Stomach smooth muscle (tissue), 2 donors: ENCODE results near the gene CDKN1B.
A peak's percentile ranks its signal among the peaks of the same experiment; 100 is the strongest.

Experiments used
- H3K27ac ChIP-seq: one replicate; pipeline ENCODE4 v1.7.0; 2013; ENCODE audit warnings: mild to moderate bottlenecking, low read length, inconsistent platforms
- H3K27me3 ChIP-seq, 2 donors: one replicate each; pipeline ENCODE4 v1.7.0; 2013; ENCODE audit warnings: low read length in 2 of 2; ENCODE audit not compliant: insufficient read depth in 2 of 2, control insufficient read depth in 1 of 2
- H3K36me3 ChIP-seq, 2 donors: one replicate each; pipeline ENCODE4 v1.7.0; 2013; ENCODE audit warnings: low read length in 2 of 2; ENCODE audit not compliant: control insufficient read depth in 2 of 2, insufficient read depth in 2 of 2
- H3K4me1 ChIP-seq: one replicate; pipeline ENCODE4 v1.7.0; 2013; ENCODE audit warnings: low read length; ENCODE audit not compliant: control insufficient read depth, insufficient read depth
- H3K4me3 ChIP-seq, 2 donors: one replicate each; pipeline ENCODE4 v1.7.0; 2013; ENCODE audit warnings: low read length in 2 of 2
- H3K9ac ChIP-seq, 2 donors: one replicate each; pipeline ENCODE4 v1.7.0; 2013; ENCODE audit warnings: low read length in 2 of 2, mild to moderate bottlenecking in 1 of 2
- H3K9me3 ChIP-seq, 2 donors: one replicate each; pipeline ENCODE4 v1.7.0; 2013; ENCODE audit warnings: low read length in 2 of 2; ENCODE audit not compliant: control insufficient read depth in 2 of 2
- donor health status: healthy.
- donor health status: Pancreatic carcinoma.

CDKN1B gene

GRCh38 chr12:12716793-12717585, at the start of gene CDKN1B:
Gene CDKN1B (plus strand): TSS chr12:12717368. CDS start chr12:12717840, 472 bp downstream.
- Histone ChIP-seq H3K9me3 (no peaks in the 10 kb centered on the region), H3K27ac (peak within 1 kb of the TSS; percentile 96), H3K27me3 (no peaks in the 10 kb centered on the region), H3K4me1 (peaks cover 38% of the 10 kb centered on the region), H3K4me3 (peak within 1 kb of the TSS; percentile 89 to 94), H3K9ac (peak within 1 kb of the TSS; percentile 92 to 96), H3K36me3 (peaks cover 3 to 8% of the 10 kb centered on the region in 2 donors)

GRCh38 chr12:12668005-12668404, 49.2 kb upstream of the CDKN1B start:
- H3K4me1 ChIP-seq = no peaks in the 10 kb centered on the region
- no peak overlapping the region for H3K9ac ChIP-seq
- no peak overlapping the region for H3K4me3 ChIP-seq
- no peaks in the 10 kb centered on the region for H3K9me3 ChIP-seq
- H3K27ac ChIP-seq = no peak overlapping the region
- H3K36me3 ChIP-seq = no peaks in the 10 kb centered on the region
- H3K27me3 ChIP-seq = no peaks in the 10 kb centered on the region

GRCh38 chr12:12669020-12669419, 48.1 kb upstream of the CDKN1B start:
- Histone ChIP-seq H3K9ac (no peak overlapping the region), H3K27ac (no peak overlapping the region), H3K4me1 (no peaks in the 10 kb centered on the region), H3K36me3 (no peaks in the 10 kb centered on the region), H3K4me3 (no peak overlapping the region), H3K27me3 (no peaks in the 10 kb centered on the region), H3K9me3 (no peaks in the 10 kb centered on the region)

- Histone ChIP-seq H3K36me3 (no peaks in the 10 kb centered on the region), H3K9ac (no peak overlapping the region), H3K27ac (no peak overlapping the region), H3K9me3 (no peaks in the 10 kb centered on the region), H3K4me3 (no peak overlapping the region), H3K27me3 (no peaks in the 10 kb centered on the region), H3K4me1 (no peaks in the 10 kb centered on the region)
Measured at GRCh38 chr12:12671850-12672660, 45.1 kb upstream of the CDKN1B start.

GRCh38 chr12:12673296-12673695, 43.9 kb upstream of the CDKN1B start:
- H3K4me1 ChIP-seq = no peaks in the 10 kb centered on the region
- H3K27me3 ChIP-seq = no peaks in the 10 kb centered on the region
- H3K27ac ChIP-seq = no peak overlapping the region

GRCh38 chr12:12676605-12677004, 40.6 kb upstream of the CDKN1B start:
- H3K27ac ChIP-seq = no peak overlapping the region
- no peaks in the 10 kb centered on the region for H3K27me3 ChIP-seq

More at GRCh38 chr12:12673296-12673695, 43.9 kb upstream of the CDKN1B start:
- H3K36me3 ChIP-seq = no peaks in the 10 kb centered on the region
- no peak overlapping the region for H3K4me3 ChIP-seq
- no peaks in the 10 kb centered on the region for H3K9me3 ChIP-seq
- no peak overlapping the region for H3K9ac ChIP-seq

GRCh38 chr12:12681061-12681765, 36.0 kb upstream of the CDKN1B start:
- no peaks in the 10 kb centered on the region for H3K9me3 ChIP-seq
- H3K9ac ChIP-seq = no peak overlapping the region
- no peak overlapping the region for H3K4me3 ChIP-seq
- H3K36me3 ChIP-seq = no peaks in the 10 kb centered on the region
- no peaks in the 10 kb centered on the region for H3K27me3 ChIP-seq
- H3K4me1 ChIP-seq = no peaks in the 10 kb centered on the region
- no peak overlapping the region for H3K27ac ChIP-seq

More at GRCh38 chr12:12676605-12677004, 40.6 kb upstream of the CDKN1B start:
- Histone ChIP-seq H3K9ac (no peak overlapping the region), H3K4me1 (no peaks in the 10 kb centered on the region), H3K9me3 (no peaks in the 10 kb centered on the region), H3K4me3 (no peak overlapping the region), H3K36me3 (no peaks in the 10 kb centered on the region)

GRCh38 chr12:12682284-12682683, 34.9 kb upstream of the CDKN1B start:
- no peak overlapping the region for H3K9ac ChIP-seq
- H3K36me3 ChIP-seq = no peaks in the 10 kb centered on the region
- no peaks in the 10 kb centered on the region for H3K9me3 ChIP-seq
- no peak overlapping the region for H3K4me3 ChIP-seq
- no peaks in the 10 kb centered on the region for H3K4me1 ChIP-seq
- no peak overlapping the region for H3K27ac ChIP-seq
- H3K27me3 ChIP-seq = no peaks in the 10 kb centered on the region

- Histone ChIP-seq H3K36me3 (no peaks in the 10 kb centered on the region), H3K9ac (no peak overlapping the region), H3K27me3 (no peaks in the 10 kb centered on the region), H3K4me1 (no peaks in the 10 kb centered on the region), H3K27ac (no peak overlapping the region), H3K9me3 (no peaks in the 10 kb centered on the region), H3K4me3 (no peak overlapping the region)
Measured at GRCh38 chr12:12683136-12683697, 34.0 kb upstream of the CDKN1B start.

- H3K27me3 ChIP-seq = no peaks in the 10 kb centered on the region
- no peaks in the 10 kb centered on the region for H3K9me3 ChIP-seq
- H3K36me3 ChIP-seq = no peaks in the 10 kb centered on the region
- no peak overlapping the region for H3K9ac ChIP-seq
- no peak overlapping the region for H3K27ac ChIP-seq
- no peak overlapping the region for H3K4me3 ChIP-seq
- no peaks in the 10 kb centered on the region for H3K4me1 ChIP-seq
Measured at GRCh38 chr12:12683725-12684124, 33.4 kb upstream of the CDKN1B start.
